Measurements from ENCODE around the gene BSN.

Gene BSN

DNA sequence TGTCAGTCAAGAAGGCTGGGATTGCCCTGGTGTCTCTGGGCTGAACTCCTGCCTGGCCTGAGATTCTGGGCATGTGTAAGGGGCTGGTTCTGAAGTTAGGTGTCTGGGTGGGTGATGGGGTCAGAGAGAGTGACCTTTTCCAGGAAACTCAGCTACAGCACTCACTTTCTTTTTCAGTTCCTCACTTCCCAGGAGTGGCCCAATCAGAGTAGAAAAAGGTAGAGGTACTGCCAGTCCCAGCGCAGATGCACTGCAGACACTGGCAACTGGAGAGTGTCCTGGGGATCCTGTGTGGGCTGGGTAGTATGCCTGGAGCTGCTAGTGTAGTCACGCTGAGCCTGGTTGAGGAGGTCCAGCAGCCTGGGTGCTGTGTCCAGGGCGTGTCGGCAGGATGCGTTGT, 73.4 kb downstream of the BSN start:
- no peak overlapping the region for H3K27ac ChIP-seq (ENCODE audit: low read length)
- no peaks in the 10 kb centered on the region for H3K9me3 ChIP-seq (ENCODE audit: control insufficient read depth, insufficient read depth, low read length)
- no peak overlapping the region for H3K4me3 ChIP-seq (ENCODE audit: low read length)
- no peak for DNase-seq (ENCODE audit: low read depth, low spot score)
- WGBS (ENCODE audit: insufficient coverage, insufficient read length): no CpG with 5 or more reads among the region's 5 CpGs
- H3K4me1 ChIP-seq (ENCODE audit: control insufficient read depth, insufficient read depth, low read length): no peaks in the 10 kb centered on the region
- H3K27me3 ChIP-seq (ENCODE audit: control insufficient read depth, insufficient read depth, low read length): no peaks in the 10 kb centered on the region
- H3K36me3 ChIP-seq (ENCODE audit: control insufficient read depth, insufficient read depth, low read length): no peaks in the 10 kb centered on the region

DNA sequence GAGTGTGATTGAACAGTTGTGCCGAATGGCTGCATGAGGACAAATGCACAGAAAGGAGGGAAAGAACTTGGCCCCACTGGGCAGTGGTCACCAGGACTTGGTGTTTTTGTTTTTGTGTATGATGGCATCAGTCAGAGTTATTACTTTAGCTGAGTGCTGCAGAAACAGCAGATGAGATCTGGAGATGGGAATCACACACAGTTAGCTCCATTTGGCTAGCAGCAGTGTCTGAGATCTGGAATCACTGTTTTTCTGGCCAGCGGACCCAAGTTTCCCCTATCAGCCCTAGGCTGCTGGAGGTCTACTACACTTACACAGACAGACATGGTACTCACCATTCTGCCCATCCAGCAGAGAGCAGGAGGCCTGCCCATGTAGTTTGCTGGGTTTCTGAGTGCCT, 74.0 kb downstream of the BSN start:
- H3K4me3 ChIP-seq (ENCODE audit: low read length): no peak overlapping the region
- WGBS (ENCODE audit: insufficient coverage, insufficient read length): no CpG with 5 or more reads among the region's 2 CpGs
- no peaks in the 10 kb centered on the region for H3K9me3 ChIP-seq (ENCODE audit: control insufficient read depth, insufficient read depth, low read length)
- H3K27me3 ChIP-seq (ENCODE audit: control insufficient read depth, insufficient read depth, low read length): no peaks in the 10 kb centered on the region
- H3K27ac ChIP-seq (ENCODE audit: low read length): no peak overlapping the region
- no peak for DNase-seq (ENCODE audit: low read depth, low spot score)
- no peaks in the 10 kb centered on the region for H3K4me1 ChIP-seq (ENCODE audit: control insufficient read depth, insufficient read depth, low read length)
- H3K36me3 ChIP-seq (ENCODE audit: control insufficient read depth, insufficient read depth, low read length): no peaks in the 10 kb centered on the region

DNA sequence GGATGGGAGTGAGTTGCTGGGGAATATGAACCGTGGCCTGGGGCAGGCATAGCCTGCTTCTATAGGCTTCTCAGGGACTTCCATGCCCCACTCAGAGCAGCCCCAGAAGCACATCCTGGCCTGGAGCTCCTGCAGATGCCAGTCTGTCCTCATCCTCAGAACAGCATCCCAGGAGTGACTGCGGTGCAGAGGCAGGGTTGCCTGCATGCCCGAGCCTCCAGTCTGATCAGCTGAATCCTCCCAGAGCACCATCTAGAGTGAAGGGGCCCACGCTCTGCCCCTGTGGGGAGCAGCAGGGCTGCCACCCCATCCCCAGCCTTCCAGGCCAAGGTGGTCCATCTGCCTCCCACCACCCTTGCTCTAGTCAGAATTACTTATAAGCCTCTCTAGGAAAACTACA, 75.2 kb downstream of the BSN start:
- Histone ChIP-seq H3K27ac (ENCODE audit: low read length) (no peak overlapping the region), H3K9me3 (ENCODE audit: control insufficient read depth, insufficient read depth, low read length) (no peaks in the 10 kb centered on the region), H3K4me3 (ENCODE audit: low read length) (no peak overlapping the region), H3K27me3 (ENCODE audit: control insufficient read depth, insufficient read depth, low read length) (no peaks in the 10 kb centered on the region), H3K4me1 (ENCODE audit: control insufficient read depth, insufficient read depth, low read length) (no peaks in the 10 kb centered on the region), H3K36me3 (ENCODE audit: control insufficient read depth, insufficient read depth, low read length) (no peaks in the 10 kb centered on the region)
- DNase-seq (ENCODE audit: low read depth, low spot score): no peak
- no CpG with 5 or more reads among the region's 4 CpGs for WGBS (ENCODE audit: insufficient coverage, insufficient read length)

DNA sequence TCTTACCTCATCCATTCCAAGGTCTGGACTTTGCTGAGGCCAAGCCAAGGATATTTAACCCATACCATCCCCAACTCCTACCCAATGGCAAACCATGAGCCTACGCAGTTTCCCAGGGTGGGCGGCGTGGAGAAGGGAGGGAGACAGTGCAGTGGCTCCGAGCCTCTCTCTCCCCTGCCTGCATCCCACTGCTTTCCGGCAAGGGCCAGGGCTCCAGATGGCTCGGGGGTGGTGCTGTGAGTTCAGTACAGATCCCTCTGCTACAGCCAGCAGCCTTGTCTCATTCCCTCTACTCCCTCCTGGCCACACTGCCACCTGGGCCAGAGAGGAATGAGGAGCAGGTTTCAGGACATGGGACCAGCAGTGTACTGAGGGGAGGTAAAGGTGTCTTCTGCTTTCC, 75.6 kb downstream of the BSN start:
- H3K27ac ChIP-seq (ENCODE audit: low read length): no peak overlapping the region
- no peak for DNase-seq (ENCODE audit: low read depth, low spot score)
- no peaks in the 10 kb centered on the region for H3K27me3 ChIP-seq (ENCODE audit: control insufficient read depth, insufficient read depth, low read length)
- H3K4me1 ChIP-seq (ENCODE audit: control insufficient read depth, insufficient read depth, low read length): no peaks in the 10 kb centered on the region
- no peak overlapping the region for H3K4me3 ChIP-seq (ENCODE audit: low read length)
- WGBS (ENCODE audit: insufficient coverage, insufficient read length): no CpG with 5 or more reads among the region's 6 CpGs
- no peaks in the 10 kb centered on the region for H3K9me3 ChIP-seq (ENCODE audit: control insufficient read depth, insufficient read depth, low read length)
- no peaks in the 10 kb centered on the region for H3K36me3 ChIP-seq (ENCODE audit: control insufficient read depth, insufficient read depth, low read length)

DNA sequence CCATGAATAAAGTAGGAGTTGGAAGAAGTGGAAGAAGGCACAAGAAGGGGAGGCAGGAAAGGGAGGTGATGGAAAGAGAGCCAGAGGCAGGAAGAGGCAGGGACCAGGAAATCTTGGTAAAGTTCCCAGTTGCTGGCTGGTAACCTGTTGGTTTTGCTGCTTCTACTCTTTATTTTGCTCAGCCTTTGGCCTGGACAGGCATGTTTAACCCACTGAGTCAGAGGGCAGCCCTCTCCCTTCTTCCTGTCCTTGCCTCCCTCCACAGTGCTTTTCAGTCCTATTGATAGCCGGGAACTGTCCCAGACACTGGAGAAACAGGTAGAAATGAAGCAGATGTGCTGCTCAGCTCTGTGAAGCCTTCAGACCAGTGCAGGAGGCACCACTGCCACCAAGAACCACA, 76.5 kb downstream of the BSN start:
- H3K27me3 ChIP-seq (ENCODE audit: control insufficient read depth, insufficient read depth, low read length): no peaks in the 10 kb centered on the region
- H3K4me3 ChIP-seq (ENCODE audit: low read length): no peak overlapping the region
- H3K27ac ChIP-seq (ENCODE audit: low read length): no peak overlapping the region
- no CpG with 5 or more reads among the region's 1 CpG for WGBS (ENCODE audit: insufficient coverage, insufficient read length)
- DNase-seq (ENCODE audit: low read depth, low spot score): no peak
- H3K4me1 ChIP-seq (ENCODE audit: control insufficient read depth, insufficient read depth, low read length): no peaks in the 10 kb centered on the region
- H3K36me3 ChIP-seq (ENCODE audit: control insufficient read depth, insufficient read depth, low read length): no peaks in the 10 kb centered on the region
- no peaks in the 10 kb centered on the region for H3K9me3 ChIP-seq (ENCODE audit: control insufficient read depth, insufficient read depth, low read length)

DNA sequence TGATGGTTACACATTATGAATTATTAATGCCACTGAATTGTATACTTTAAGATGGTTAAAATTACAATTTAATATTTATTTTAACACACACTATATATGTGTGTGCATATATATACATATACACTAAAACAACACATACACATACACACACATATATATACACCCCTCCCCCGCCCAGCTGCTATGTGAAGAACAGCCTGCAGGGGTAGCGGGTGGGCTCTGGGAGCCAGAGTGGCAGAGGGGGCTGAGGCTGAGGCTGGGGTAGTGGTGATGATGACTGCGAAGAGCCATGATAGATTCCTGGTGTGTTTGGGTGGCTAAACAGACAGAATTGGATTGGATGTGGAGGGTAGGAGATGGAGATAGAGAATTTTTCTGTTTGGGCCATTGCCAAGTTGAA, 80.5 kb downstream of the BSN start:
- no peak overlapping the region for H3K27ac ChIP-seq (ENCODE audit: low read length)
- H3K9me3 ChIP-seq (ENCODE audit: control insufficient read depth, insufficient read depth, low read length): no peaks in the 10 kb centered on the region
- no peaks in the 10 kb centered on the region for H3K36me3 ChIP-seq (ENCODE audit: control insufficient read depth, insufficient read depth, low read length)
- no peaks in the 10 kb centered on the region for H3K4me1 ChIP-seq (ENCODE audit: control insufficient read depth, insufficient read depth, low read length)
- no CpG with 5 or more reads among the region's 3 CpGs for WGBS (ENCODE audit: insufficient coverage, insufficient read length)
- H3K27me3 ChIP-seq (ENCODE audit: control insufficient read depth, insufficient read depth, low read length): no peaks in the 10 kb centered on the region
- no peak overlapping the region for H3K4me3 ChIP-seq (ENCODE audit: low read length)
- no peak for DNase-seq (ENCODE audit: low read depth, low spot score)

DNA sequence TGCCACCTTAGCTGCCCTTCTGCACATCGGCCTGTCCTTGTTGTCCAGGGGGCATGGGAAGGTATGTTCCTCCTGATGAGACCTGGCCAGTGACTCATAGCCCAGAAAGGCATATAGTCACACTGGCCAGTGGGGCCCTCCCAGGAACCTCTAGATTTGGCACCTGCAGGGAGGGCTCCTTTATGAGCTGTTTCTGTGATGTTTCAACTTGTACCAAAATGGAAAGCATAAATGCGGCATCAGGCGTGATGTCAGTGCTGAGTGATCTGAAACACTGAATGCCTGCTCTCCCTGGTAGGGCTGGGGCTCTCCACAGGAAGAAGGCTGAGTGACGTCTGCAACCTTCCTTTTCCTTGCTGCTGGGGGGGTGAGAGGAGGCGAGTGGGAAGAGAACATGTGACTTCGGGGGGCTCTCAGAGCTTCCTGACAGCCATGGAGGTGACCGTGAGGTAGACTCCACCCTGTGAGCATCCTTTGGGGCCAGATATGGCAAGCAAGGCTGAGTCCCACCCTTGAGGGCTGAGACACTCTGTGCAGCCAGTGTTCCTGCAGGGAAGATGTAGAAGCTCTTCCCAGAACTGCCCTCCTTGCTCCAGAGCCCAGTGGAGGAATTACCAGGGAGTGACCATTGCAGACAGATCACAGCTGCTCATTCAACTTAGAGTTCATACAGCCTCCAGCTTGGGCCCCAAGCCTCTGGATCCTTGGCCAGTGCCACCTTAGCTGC, 82.8 kb downstream of the BSN start:
- Histone ChIP-seq H3K4me3 (ENCODE audit: low read length) (no peak overlapping the region), H3K27me3 (ENCODE audit: control insufficient read depth, insufficient read depth, low read length) (no peaks in the 10 kb centered on the region), H3K9me3 (ENCODE audit: control insufficient read depth, insufficient read depth, low read length) (no peaks in the 10 kb centered on the region), H3K36me3 (ENCODE audit: control insufficient read depth, insufficient read depth, low read length) (no peaks in the 10 kb centered on the region), H3K27ac (ENCODE audit: low read length) (no peak overlapping the region), H3K4me1 (ENCODE audit: control insufficient read depth, insufficient read depth, low read length) (no peaks in the 10 kb centered on the region)
- DNase-seq (ENCODE audit: low read depth, low spot score): no peak
- no CpG with 5 or more reads among the region's 7 CpGs for WGBS (ENCODE audit: insufficient coverage, insufficient read length)

DNA sequence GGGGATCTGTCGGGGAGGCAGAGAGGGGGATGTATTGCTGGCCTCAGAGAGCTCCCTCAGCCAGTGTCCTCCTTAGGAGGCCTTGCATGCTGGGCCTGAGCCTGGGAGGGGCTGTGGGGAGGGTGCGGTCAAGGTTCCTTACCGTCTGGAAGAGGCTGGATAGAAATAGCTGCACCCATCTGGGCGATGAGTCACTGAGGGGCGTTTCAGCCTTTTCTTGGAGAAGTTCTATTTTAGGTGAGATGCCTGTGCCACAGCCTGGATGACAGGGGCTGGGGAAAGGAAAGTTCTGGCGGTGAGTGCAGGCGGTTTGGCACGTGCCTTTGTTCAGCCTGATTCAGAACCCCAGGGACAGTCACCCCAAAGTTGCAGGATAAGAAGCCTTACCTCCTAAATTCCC, 84.2 kb downstream of the BSN start:
- DNase-seq (ENCODE audit: low read depth, low spot score): no peak
- WGBS (ENCODE audit: insufficient coverage, insufficient read length): no CpG with 5 or more reads among the region's 8 CpGs
- no peaks in the 10 kb centered on the region for H3K27me3 ChIP-seq (ENCODE audit: control insufficient read depth, insufficient read depth, low read length)

DNA sequence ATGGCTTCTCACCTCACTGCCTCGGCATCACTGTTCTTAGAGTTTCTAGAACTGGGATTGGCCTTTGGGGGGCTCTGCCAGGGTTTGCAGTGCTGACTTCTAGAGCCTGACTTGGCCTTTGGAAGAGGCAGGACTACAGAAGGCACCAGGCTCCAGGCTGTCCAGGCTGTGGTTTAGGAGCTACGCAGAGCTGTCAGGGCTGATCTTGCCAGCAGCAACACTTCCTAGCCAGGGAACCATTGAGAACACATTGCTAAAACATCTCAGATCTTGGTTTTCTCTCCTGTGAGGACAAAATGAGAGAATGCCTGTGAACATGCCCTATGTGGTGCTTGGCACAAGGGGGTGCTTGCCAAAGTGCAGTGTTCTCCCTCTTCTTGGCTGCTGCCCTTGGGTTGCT, 85.3 kb downstream of the BSN start:
- H3K9me3 ChIP-seq (ENCODE audit: control insufficient read depth, insufficient read depth, low read length): no peaks in the 10 kb centered on the region
- no peak for DNase-seq (ENCODE audit: low read depth, low spot score)
- no CpG with 5 or more reads among the region's 2 CpGs for WGBS (ENCODE audit: insufficient coverage, insufficient read length)

More for the DNA sequence above, 84.2 kb downstream of the BSN start:
- H3K4me3 ChIP-seq (ENCODE audit: low read length): no peak overlapping the region
- no peak overlapping the region for H3K27ac ChIP-seq (ENCODE audit: low read length)
- no peaks in the 10 kb centered on the region; the same call in 1 of the 2 replicates for H3K4me1 ChIP-seq (ENCODE audit: control insufficient read depth, insufficient read depth, low read length)
- no peaks in the 10 kb centered on the region for H3K9me3 ChIP-seq (ENCODE audit: control insufficient read depth, insufficient read depth, low read length)
- no peaks in the 10 kb centered on the region for H3K36me3 ChIP-seq (ENCODE audit: control insufficient read depth, insufficient read depth, low read length)

DNA sequence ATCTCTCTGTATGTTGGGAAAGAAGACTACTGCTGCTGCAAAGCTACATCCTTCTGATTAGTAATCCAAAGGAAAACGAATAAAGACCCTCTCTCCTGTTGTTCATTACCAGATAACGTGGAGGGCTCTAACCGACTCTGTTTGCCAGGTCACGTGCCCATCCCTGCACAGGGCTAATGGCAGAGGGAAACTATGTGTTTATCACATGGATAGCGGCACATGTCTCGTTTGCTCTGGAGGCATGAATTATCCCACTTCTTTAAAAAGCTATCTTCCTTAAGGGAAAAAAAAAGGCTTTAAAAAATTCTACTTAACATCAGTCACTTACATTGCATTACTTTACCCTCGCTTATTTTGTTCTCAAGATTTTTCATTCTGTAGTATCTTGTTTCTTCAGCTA, 87.0 kb downstream of the BSN start:
- no peaks in the 10 kb centered on the region for H3K36me3 ChIP-seq (ENCODE audit: control insufficient read depth, insufficient read depth, low read length)

More for the DNA sequence above, 85.3 kb downstream of the BSN start:
- no peaks in the 10 kb centered on the region for H3K36me3 ChIP-seq (ENCODE audit: control insufficient read depth, insufficient read depth, low read length)
- H3K4me3 ChIP-seq (ENCODE audit: low read length): no peak overlapping the region; the same call in 1 of the 2 replicates
- no peaks in the 10 kb centered on the region; the same call in 1 of the 2 replicates for H3K4me1 ChIP-seq (ENCODE audit: control insufficient read depth, insufficient read depth, low read length)
- H3K27me3 ChIP-seq (ENCODE audit: control insufficient read depth, insufficient read depth, low read length): no peaks in the 10 kb centered on the region
- H3K27ac ChIP-seq (ENCODE audit: low read length): no peak overlapping the region

More for the DNA sequence above, 87.0 kb downstream of the BSN start:
- Histone ChIP-seq H3K4me3 (ENCODE audit: low read length) (no peak overlapping the region), H3K4me1 (ENCODE audit: control insufficient read depth, insufficient read depth, low read length) (no peaks in the 10 kb centered on the region; the same call in 1 of the 2 replicates), H3K9me3 (ENCODE audit: control insufficient read depth, insufficient read depth, low read length) (no peaks in the 10 kb centered on the region), H3K27me3 (ENCODE audit: control insufficient read depth, insufficient read depth, low read length) (no peaks in the 10 kb centered on the region), H3K27ac (ENCODE audit: low read length) (no peak overlapping the region)
- no peak for DNase-seq (ENCODE audit: low read depth, low spot score)
- WGBS (ENCODE audit: insufficient coverage, insufficient read length): no CpG with 5 or more reads among the region's 7 CpGs
